ENCODE results near the gene PUSL1. TPM values are rescaled to one million over a fixed set of nuclear protein-coding genes. Genes with fewer than 3 reads are reported as not detected.

Gene PUSL1
- total RNA-seq, 1 donor from 2014 or later, result 10.4 TPM

- intact Hi-C loops (cut with micrococcal nuclease), result no loop called here
- Histone ChIP-seq H3K36me3 (peaks cover 27% of the 10 kb centered on the region), H3K27ac (replicated peaks) (peak overlapping the region; percentile 4), H3K27me3 (ENCODE audit: low read depth) (no peaks in the 10 kb centered on the region), H3K4me3 (no peak overlapping the region), H3K9me3 (replicated peaks) (no peaks in the 10 kb centered on the region), H3K4me1 (peaks cover 51% of the 10 kb centered on the region)
- TF ChIP-seq CTCF (IDR thresholded peaks at IDR 0.05; ENCODE audit: borderline replicate concordance), result no peak
- no peak for DNase-seq
These were observed 35.5 kb downstream of the PUSL1 start for GRCh38 chr1:1343811-1344421.

DNA sequence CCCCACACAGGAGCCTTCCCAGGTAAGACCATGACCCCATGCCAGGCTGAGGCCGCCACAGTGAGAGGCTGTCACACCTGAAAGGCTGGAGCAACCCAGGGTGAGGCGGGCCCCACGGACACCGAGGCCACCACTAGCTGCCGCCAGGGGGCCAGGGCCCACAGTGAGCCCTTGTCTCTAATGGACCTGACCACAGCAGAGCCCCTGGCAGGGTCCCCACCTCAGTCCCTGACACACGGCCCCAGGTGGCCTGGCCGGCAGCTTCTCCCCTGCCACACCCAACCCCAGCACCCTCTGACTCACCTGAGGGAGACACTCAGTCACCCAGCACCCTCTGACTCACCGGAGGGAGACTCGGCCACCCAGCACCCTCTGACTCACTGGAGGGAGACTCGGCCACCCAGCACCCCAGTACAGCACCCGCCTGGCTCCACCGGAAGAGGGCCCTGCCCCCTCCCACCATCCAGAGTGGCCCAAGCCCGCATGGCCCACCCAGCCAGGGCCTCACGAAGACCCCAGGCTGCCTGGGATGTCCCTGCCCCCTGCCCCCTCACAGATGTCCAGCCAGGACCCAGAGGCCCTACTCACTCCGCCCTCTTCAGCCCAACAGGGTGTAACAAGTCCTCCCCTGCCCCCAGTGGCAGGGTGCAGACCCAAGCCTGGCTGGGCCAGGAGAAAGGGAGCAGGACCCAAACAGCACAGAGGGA lies 36.4 kb downstream of the PUSL1 start:
- Histone ChIP-seq H3K9me3 (replicated peaks) (no peaks in the 10 kb centered on the region), H3K27ac (replicated peaks) (no peak overlapping the region), H3K36me3 (peaks cover 20% of the 10 kb centered on the region), H3K4me1 (peaks cover 51% of the 10 kb centered on the region), H3K27me3 (ENCODE audit: low read depth) (no peaks in the 10 kb centered on the region), H3K4me3 (no peak overlapping the region)
- intact Hi-C loops (cut with micrococcal nuclease), result no loop called here
- peak; percentile 39 for TF ChIP-seq CTCF (IDR thresholded peaks at IDR 0.05; ENCODE audit: borderline replicate concordance)
- DNase-seq, result no peak

- Histone ChIP-seq H3K4me1 (peaks cover 51% of the 10 kb centered on the region), H3K9me3 (replicated peaks) (no peaks in the 10 kb centered on the region), H3K36me3 (peaks cover 14% of the 10 kb centered on the region), H3K27me3 (ENCODE audit: low read depth) (no peaks in the 10 kb centered on the region), H3K27ac (replicated peaks) (peak overlapping the region; percentile 91), H3K4me3 (no peak overlapping the region)
- no peak for DNase-seq
- intact Hi-C loops (cut with micrococcal nuclease), result no loop called here
- no peak for TF ChIP-seq CTCF (IDR thresholded peaks at IDR 0.05; ENCODE audit: borderline replicate concordance)
These were observed 37.0 kb downstream of the PUSL1 start for GRCh38 chr1:1345384-1345783.

DNA sequence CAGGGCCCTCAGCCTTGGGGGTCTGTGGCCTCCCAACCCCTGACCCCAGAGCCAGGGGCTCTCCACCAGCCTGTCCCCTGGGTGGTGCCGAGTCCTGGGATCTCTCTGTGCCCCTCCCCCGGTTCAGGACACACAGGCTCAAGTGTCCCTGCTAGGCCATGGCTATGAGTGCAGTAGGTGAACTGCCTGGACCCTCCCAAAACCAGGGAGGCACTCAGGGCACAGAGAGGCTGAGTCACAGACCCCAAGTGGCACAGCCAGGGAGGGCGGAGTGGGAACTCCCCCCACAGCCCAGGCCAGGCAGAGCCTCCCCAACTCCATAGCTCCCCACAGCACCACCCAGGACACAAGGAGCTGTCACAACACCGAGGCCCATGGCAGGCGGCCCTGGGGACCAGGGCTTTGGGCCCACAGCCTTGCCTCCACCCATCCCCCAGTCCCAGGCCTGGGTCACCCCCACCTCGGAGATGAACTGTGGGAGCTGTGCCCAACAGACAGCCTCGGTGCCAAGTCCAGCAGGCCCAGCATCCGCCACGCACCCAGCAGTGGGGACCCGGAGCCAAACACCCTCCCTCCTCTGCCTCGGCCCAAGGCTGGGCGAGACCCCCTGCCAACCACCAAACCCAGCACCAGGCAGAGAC lies 37.6 kb downstream of the PUSL1 start:
- no peak for DNase-seq
- Histone ChIP-seq H3K27ac (replicated peaks) (peak overlapping the region; percentile 91), H3K27me3 (ENCODE audit: low read depth) (no peaks in the 10 kb centered on the region), H3K4me1 (peaks cover 51% of the 10 kb centered on the region), H3K4me3 (peak overlapping the region; percentile 84), H3K9me3 (replicated peaks) (no peaks in the 10 kb centered on the region), H3K36me3 (peaks cover 10% of the 10 kb centered on the region)
- no peak for TF ChIP-seq CTCF (IDR thresholded peaks at IDR 0.05; ENCODE audit: borderline replicate concordance)
- intact Hi-C loops (cut with micrococcal nuclease), result no loop called here

DNA sequence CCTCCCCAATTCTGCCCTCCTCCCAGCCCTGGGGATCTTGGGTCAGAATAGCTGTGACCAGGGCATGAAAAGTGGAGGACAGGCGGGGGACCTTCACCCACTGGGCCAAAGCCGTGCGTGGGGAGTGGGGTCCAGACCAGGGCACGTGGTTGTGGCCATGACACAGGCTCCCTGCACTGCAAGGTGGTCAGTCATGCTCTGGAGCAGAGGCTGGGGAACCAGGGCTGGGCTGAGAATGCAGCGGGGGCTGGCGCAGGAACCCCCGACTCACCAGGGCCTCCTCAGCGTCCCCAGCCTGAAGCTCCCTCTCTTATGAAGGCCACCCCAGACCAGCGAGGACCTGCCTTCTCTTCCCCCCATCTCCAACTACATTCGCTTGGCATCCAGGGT lies 38.1 kb downstream of the PUSL1 start:
- Histone ChIP-seq H3K27me3 (ENCODE audit: low read depth) (no peaks in the 10 kb centered on the region), H3K27ac (replicated peaks) (peak overlapping the region; percentile 91), H3K4me1 (peaks cover 53% of the 10 kb centered on the region), H3K9me3 (replicated peaks) (no peaks in the 10 kb centered on the region), H3K36me3 (peaks cover 5% of the 10 kb centered on the region), H3K4me3 (peak overlapping the region; percentile 84)
- DNase-seq, result no peak
- intact Hi-C loops (cut with micrococcal nuclease), result no loop called here
- TF ChIP-seq CTCF (IDR thresholded peaks at IDR 0.05; ENCODE audit: borderline replicate concordance), result no peak

All from left ventricle myocardium inferior (tissue), 1 donor.